ENCODE results near the gene TYK2. TPM values are rescaled to one million over a fixed set of nuclear protein-coding genes. Genes with fewer than 3 reads are reported as not detected.
"Not testable (repeated sequence)": the region's sequence is repeated elsewhere in the genome, so short reads cannot be mapped to it uniquely, and the experiment has no call there.

The TYK2 gene
- total and polyA plus RNA-seq, 7 donors: 35.6 to 125 (median 47.2) TPM

DNA sequence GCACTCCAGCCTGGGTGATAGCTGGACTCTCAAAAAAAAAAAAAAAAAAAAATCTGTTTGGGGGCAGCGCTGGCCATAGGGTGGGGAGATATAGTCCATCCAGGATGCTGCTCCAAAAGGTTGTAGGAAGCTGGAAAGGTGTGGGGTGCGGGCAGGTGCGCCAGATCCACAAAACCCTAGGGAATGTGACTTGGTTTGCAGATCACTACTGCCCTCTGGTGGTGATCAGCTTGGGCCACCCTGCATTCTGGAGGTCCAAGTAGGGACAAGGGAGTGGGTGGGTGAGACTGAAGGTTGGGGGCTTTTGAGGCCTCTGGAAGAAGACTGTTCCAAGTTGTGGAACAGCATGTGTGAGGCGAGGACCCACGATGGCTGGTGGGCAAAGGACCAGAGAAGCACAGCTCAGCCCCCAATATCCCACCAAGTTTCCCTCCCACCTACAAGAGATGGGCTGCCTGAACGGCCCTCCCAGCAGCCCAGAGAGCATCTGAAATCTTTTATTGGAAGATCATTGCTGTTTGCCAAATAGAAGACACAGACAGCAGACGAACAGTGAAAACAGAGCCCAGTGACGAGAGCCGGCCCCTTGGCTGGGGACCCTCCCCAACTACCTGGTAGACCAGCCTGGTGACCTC lies 10.4 kb upstream of the TYK2 start:
- peak; percentile 83 for DNase-seq
- TF ChIP-seq, protein P1, sequence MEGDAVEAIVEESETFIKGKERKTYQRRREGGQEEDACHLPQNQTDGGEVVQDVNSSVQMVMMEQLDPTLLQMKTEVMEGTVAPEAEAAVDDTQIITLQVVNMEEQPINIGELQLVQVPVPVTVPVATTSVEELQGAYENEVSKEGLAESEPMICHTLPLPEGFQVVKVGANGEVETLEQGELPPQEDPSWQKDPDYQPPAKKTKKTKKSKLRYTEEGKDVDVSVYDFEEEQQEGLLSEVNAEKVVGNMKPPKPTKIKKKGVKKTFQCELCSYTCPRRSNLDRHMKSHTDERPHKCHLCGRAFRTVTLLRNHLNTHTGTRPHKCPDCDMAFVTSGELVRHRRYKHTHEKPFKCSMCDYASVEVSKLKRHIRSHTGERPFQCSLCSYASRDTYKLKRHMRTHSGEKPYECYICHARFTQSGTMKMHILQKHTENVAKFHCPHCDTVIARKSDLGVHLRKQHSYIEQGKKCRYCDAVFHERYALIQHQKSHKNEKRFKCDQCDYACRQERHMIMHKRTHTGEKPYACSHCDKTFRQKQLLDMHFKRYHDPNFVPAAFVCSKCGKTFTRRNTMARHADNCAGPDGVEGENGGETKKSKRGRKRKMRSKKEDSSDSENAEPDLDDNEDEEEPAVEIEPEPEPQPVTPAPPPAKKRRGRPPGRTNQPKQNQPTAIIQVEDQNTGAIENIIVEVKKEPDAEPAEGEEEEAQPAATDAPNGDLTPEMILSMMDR (IDR thresholded peaks at IDR 0.05): peak; percentile 59 to 84 (median 74)
- TF ChIP-seq POLR2A (IDR thresholded peaks at IDR 0.05): no peak
- TF ChIP-seq POLR2AphosphoS5 (IDR thresholded peaks at IDR 0.05): no peak
- no peak for TF ChIP-seq EP300 (IDR thresholded peaks at IDR 0.05)
- Histone ChIP-seq H3K27ac (no peak overlapping the region), H3K4me1 (peaks cover 0 to 4% (median 4%) of the 10 kb centered on the region in 4 donors), H3K27me3 (no peaks in the 10 kb centered on the region), H3K9me3 (no peaks in the 10 kb centered on the region), H3K4me3 (no peak overlapping the region), H3K36me3 (peaks cover 36 to 51% (median 44%) of the 10 kb centered on the region in 4 donors)
- intact Hi-C loops (cut with DNase I): no loop called here
- WGBS, 2 donors: 56 to 62% methylated on average over 9 of the region's 9 CpGs

DNA sequence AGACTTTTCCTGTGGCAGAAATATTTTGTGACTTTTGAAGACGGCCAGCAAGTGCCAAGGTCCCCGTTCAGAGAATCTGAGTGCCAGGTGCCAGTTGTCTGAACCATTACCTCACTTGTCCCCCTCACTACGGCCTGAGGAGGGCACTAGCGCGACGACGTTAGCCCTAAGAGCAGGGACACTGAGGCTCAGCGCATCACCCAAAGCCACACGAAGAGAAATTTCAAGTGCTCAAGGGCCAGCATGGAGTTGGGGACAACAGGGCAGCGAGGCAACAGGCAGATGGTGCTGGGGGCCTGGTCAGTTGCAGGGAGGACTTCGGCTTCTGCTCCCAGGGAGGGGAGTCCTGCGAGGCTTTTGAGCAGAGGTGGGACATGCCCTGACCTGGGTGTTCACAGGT lies 9.5 kb upstream of the TYK2 start:
- 53 to 64% methylated on average over 12 of the region's 12 CpGs for WGBS, 2 donors
- no peaks in the 10 kb centered on the region for H3K27me3 ChIP-seq
- no peaks in the 10 kb centered on the region for H3K9me3 ChIP-seq
- H3K27ac ChIP-seq: no peak overlapping the region
- no peak for DNase-seq
- peaks cover 29 to 42% (median 36%) of the 10 kb centered on the region in 4 donors for H3K36me3 ChIP-seq
- TF ChIP-seq POLR2A (IDR thresholded peaks at IDR 0.05) (no peak), POLR2AphosphoS5 (IDR thresholded peaks at IDR 0.05) (no peak), EP300 (IDR thresholded peaks at IDR 0.05) (no peak)
- TF ChIP-seq, protein P1 (IDR thresholded peaks at IDR 0.05): no peak
- H3K4me1 ChIP-seq: peaks cover 0 to 4% (median 4%) of the 10 kb centered on the region in 4 donors
- intact Hi-C loops (cut with DNase I): loop anchor here (1.0 to 10.0 kb wide), 2 partner anchors 121 to 455 kb away; partner anchors contain the start of gene OLFM2
- H3K4me3 ChIP-seq: no peak overlapping the region

DNA sequence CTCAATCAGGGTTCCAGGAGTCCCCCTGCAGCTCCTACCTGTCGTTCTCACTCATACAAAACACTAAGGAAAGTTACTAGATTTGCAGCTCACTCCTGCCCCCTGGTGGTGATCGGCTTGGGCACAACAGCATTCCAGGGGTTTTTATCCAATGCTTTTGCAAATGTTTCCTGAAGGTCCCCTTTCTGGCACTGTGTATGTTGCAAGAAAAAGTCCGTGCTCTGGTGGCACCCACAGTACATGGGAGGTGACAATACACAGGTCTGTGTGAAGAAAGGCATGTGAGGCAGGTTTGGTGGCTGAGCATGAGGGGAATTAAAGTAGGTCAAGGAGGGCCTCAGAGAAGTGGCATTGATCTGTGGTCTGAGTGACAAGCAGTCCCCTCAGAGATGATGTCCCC lies 8.6 kb upstream of the TYK2 start:
- H3K27ac ChIP-seq: no peak overlapping the region
- peak; percentile 91 for DNase-seq
- intact Hi-C loops (cut with DNase I): loop anchor here (1.0 to 10.0 kb wide), 2 partner anchors 120 to 454 kb away; partner anchors contain the start of gene OLFM2

DNA sequence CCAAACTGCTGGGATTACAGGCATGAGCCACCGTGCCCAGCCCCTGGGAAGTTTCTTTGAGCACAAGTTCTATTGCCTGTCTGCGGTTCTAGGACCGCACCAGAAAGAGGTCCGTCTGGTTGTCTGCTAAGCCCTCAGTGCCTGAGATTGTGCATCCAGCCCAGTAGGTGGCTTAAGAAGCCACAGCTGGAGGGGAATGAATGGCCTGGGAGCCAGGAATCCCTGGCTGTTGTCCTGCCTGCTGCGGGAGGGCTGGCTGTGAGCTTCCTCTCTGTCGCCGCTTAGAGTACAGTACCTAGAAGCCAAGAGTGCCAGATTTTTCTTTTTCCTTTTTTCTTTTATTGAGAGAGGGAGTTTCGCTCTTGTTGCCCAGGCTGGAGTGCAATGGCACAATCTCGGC lies 4.2 kb upstream of the TYK2 start:
- no peaks in the 10 kb centered on the region for H3K36me3 ChIP-seq
- peaks cover 0 to 15% (median 9%) of the 10 kb centered on the region in 4 donors for H3K4me1 ChIP-seq
- no peaks in the 10 kb centered on the region for H3K27me3 ChIP-seq
- 86 to 89% methylated on average over 9 of the region's 9 CpGs for whole genome bisulfite sequencing, 2 donors
- TF ChIP-seq, protein P1 (IDR thresholded peaks at IDR 0.05): no peak
- H3K4me3 ChIP-seq: no peak overlapping the region
- no peak for DNase-seq
- intact Hi-C loops (cut with DNase I): loop anchor here (5.0 to 10.0 kb wide), 2 partner anchors 132 to 450 kb away; partner anchors contain the start of genes MRPL4 and OLFM2
- H3K27ac ChIP-seq: no peak overlapping the region
- no peaks in the 10 kb centered on the region for H3K9me3 ChIP-seq

More for the DNA sequence above, 8.6 kb upstream of the TYK2 start:
- peaks cover 26 to 33% (median 29%) of the 10 kb centered on the region in 4 donors for H3K36me3 ChIP-seq
- peaks cover 0 to 4% (median 4%) of the 10 kb centered on the region in 4 donors for H3K4me1 ChIP-seq
- no peaks in the 10 kb centered on the region for H3K9me3 ChIP-seq
- no peak overlapping the region for H3K4me3 ChIP-seq
- no peaks in the 10 kb centered on the region for H3K27me3 ChIP-seq
- TF ChIP-seq POLR2AphosphoS5 (IDR thresholded peaks at IDR 0.05): no peak
- TF ChIP-seq, protein P1 (IDR thresholded peaks at IDR 0.05): peak; percentile 78 to 94 (median 86)
- WGBS, 2 donors: 1 to 3% methylated on average over 3 of the region's 3 CpGs

DNA sequence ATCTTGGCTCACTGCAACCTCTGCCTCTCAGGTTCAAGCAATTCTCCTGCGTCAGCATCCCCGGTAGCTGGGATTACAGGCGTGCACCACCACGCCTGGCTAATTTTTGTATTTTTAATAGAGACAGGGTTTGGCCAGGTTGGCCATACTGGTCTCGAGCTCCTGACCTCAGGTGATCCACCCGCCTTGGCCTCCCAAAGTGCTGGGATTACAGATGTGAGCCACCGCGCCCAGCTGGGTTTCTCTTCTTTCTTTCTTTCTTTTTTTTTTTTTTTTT lies 2.8 kb upstream of the TYK2 start:
- H3K27me3 ChIP-seq, H3K36me3 ChIP-seq, H3K27ac ChIP-seq, DNase-seq, H3K4me3 ChIP-seq, H3K9me3 ChIP-seq: not testable (repeated sequence)
- WGBS, 2 donors: 86 to 93% methylated on average over 8 of the region's 8 CpGs
- peaks cover 0 to 14% (median 12%) of the 10 kb centered on the region in 4 donors for H3K4me1 ChIP-seq
- intact Hi-C loops (cut with DNase I): loop anchor here (5.0 to 10.0 kb wide), 2 partner anchors 131 to 448 kb away; partner anchors contain the start of genes MRPL4 and OLFM2

Data from sigmoid colon (tissue), 7 donors.